PC-3 (cell line): ENCODE measurements around the gene ARHGEF16. TPM values are rescaled to one million over a fixed set of nuclear protein-coding genes. Genes with fewer than 3 reads are reported as not detected.

Experiments used
- ATAC-seq: fragments of 200-7000 bp; cut with Tn5 transposase; 2 replicates; pipeline ENCODE4 v1.9.1; 2020; ENCODE audit warnings: mild to moderate bottlenecking, moderate library complexity
- BruUV-seq: library from RNA; stranded (reverse); fragments of 400-500 nt; replicated peaks from 2 replicates; lab custom pipeline; 2021; lab: Mats Ljungman, UMichigan
- CTCF ChIA-PET: fragments of 300-600 bp; sonication (Branson Sonifier 250); formaldehyde crosslinking; loops from one replicate; lab custom pipeline; 2022; ENCODE audit warnings: antibody characterized with exemption; lab: Charles Lee
- POLR2A ChIA-PET: fragments of 300-600 bp; sonication (Branson Sonifier 250); formaldehyde crosslinking; loops from one replicate; lab custom pipeline; 2022; ENCODE audit warnings: antibody characterized with exemption; ENCODE audit not compliant: unreplicated experiment; lab: Charles Lee
- DNase-seq: peaks from one replicate; pipeline ENCODE4 v3.0.0-alpha.2; 2015
- H2AFZ ChIP-seq: fragments of 300-600 bp; sonication (generic); 2 replicates; pipeline ENCODE4 v1.6.0; 2016; ENCODE audit warnings: antibody characterized with exemption, low read length
- H3F3A ChIP-seq: fragments of 300-600 bp; sonication (generic); one replicate; pipeline ENCODE4 v1.6.0; 2017; ENCODE audit warnings: antibody characterized with exemption, low read length, control low read depth, mild to moderate bottlenecking; ENCODE audit not compliant: unreplicated experiment
- H3K27ac ChIP-seq: fragments of 300-600 bp; sonication (generic); 2 replicates; pipeline ENCODE4 v1.5.1; 2016; ENCODE audit warnings: mild to moderate bottlenecking, low read length
- H3K27me3 ChIP-seq: fragments of 300-600 bp; sonication (generic); 2 replicates; pipeline ENCODE4 v1.6.1; 2016; ENCODE audit warnings: low read length, mixed read lengths
- H3K36me3 ChIP-seq: fragments of 300-600 bp; sonication (generic); 2 replicates; pipeline ENCODE4 v1.6.1; 2016; ENCODE audit warnings: low read depth, mixed run types, low read length, mixed read lengths
- H3K4me1 ChIP-seq: fragments of 300-600 bp; sonication (generic); 2 replicates; pipeline ENCODE4 v1.5.1; 2016; ENCODE audit warnings: low read length; ENCODE audit not compliant: insufficient read depth
- H3K4me2 ChIP-seq: fragments of 300-600 bp; sonication (generic); 2 replicates; pipeline ENCODE4 v1.6.0; 2016; ENCODE audit warnings: low read length
- H3K4me3 ChIP-seq: fragments of 300-600 bp; sonication (generic); 2 replicates; pipeline ENCODE4 v1.5.1; 2016; ENCODE audit warnings: mild to moderate bottlenecking, low read length, mixed read lengths
- H3K79me2 ChIP-seq: fragments of 300-600 bp; sonication (generic); 2 replicates; pipeline ENCODE4 v1.6.1; 2017; ENCODE audit warnings: low read length, mixed read lengths
- H3K9ac ChIP-seq: fragments of 300-600 bp; sonication (generic); 2 replicates; pipeline ENCODE4 v1.6.0; 2016; ENCODE audit warnings: mild to moderate bottlenecking, low read length
- H3K9me2 ChIP-seq: fragments of 300-600 bp; sonication (generic); replicated peaks from 2 replicates; pipeline ENCODE4 v1.6.1; 2016; ENCODE audit warnings: mixed run types, low read length, mixed read lengths
- H3K9me3 ChIP-seq: fragments of 300-600 bp; sonication (generic); 2 replicates; pipeline ENCODE4 v1.6.1; 2016; ENCODE audit warnings: low read length, mixed read lengths
- H4K20me1 ChIP-seq: fragments of 300-600 bp; sonication (generic); 2 replicates; pipeline ENCODE4 v1.6.1; 2016; ENCODE audit warnings: low read length, mixed read lengths
- EZH2 ChIP-seq: fragments of 300-600 bp; sonication (generic); IDR thresholded peaks from one replicate; pipeline ENCODE4 v1.6.1; 2017; ENCODE audit warnings: antibody characterized with exemption, mild to moderate bottlenecking, low read length; ENCODE audit not compliant: unreplicated experiment
- EZH2phosphoT487 ChIP-seq: fragments of 300-600 bp; sonication (generic); IDR thresholded peaks from 2 replicates; pipeline ENCODE4 v1.6.1; 2018; ENCODE audit warnings: mild to moderate bottlenecking, antibody characterized with exemption, low read length, borderline replicate concordance
- intact Hi-C: fragments of 100-400 bp; cut with micrococcal nuclease; formaldehyde crosslinking; loops from 2 replicates; pipeline ENCODE4 v1.9.0; 2023
- total RNA-seq: library from RNA; depleted of rRNA; stranded (reverse); fragments of >200 nt; gene quantifications from 2 replicates; pipeline ENCODE4 v1.2.3, GENCODE V29; 2014
- TF ChIP-seq, protein P1 (sequence below): fragments of 300-600 bp; sonication (generic); conservative IDR thresholded peaks from 2 replicates; pipeline ENCODE4 v1.5.1; 2017; ENCODE audit warnings: antibody characterized with exemption, low read depth, mild to moderate bottlenecking, low read length

The ARHGEF16 gene
- total RNA-seq, 1 experiment from 2014 or later = 54.3 TPM

- Histone ChIP-seq H3K9me2 (no peaks in the 10 kb centered on the region), H3K27ac (no peak overlapping the region), H3K4me2 (peak overlapping the region; percentile 82), H3K9ac (no peak overlapping the region), H3K9me3 (no peaks in the 10 kb centered on the region), H3K27me3 (peaks cover 17% of the 10 kb centered on the region; the same call in 1 of the 2 replicates), H3K79me2 (peaks cover 12% of the 10 kb centered on the region), H4K20me1 (no peaks in the 10 kb centered on the region), H2AFZ (no peak overlapping the region), H3K4me1 (peaks cover 16% of the 10 kb centered on the region), H3K36me3 (no peaks in the 10 kb centered on the region), H3K4me3 (no peak overlapping the region), H3F3A (no peaks in the 10 kb centered on the region)
- peak; percentile 90 for DNase-seq
- intact Hi-C loops = loop anchor here (1.0 kb wide), 3 partner anchors 31 to 271 kb away; no protein-coding TSS in a partner anchor
- POLR2A ChIA-PET = no interaction called here
- peak; percentile 62 for ATAC-seq
- CTCF ChIA-PET = interaction anchor here (0.5 to 1.8 kb wide), 23 partner anchors 9 to 1138 kb away, joined by 3 to 31 read pairs (median 5); no protein-coding TSS in a partner anchor
- BruUV-seq = no TSS peak
- TF ChIP-seq EZH2phosphoT487 (no peak), EZH2 (no peak)
- TF ChIP-seq, protein P1, sequence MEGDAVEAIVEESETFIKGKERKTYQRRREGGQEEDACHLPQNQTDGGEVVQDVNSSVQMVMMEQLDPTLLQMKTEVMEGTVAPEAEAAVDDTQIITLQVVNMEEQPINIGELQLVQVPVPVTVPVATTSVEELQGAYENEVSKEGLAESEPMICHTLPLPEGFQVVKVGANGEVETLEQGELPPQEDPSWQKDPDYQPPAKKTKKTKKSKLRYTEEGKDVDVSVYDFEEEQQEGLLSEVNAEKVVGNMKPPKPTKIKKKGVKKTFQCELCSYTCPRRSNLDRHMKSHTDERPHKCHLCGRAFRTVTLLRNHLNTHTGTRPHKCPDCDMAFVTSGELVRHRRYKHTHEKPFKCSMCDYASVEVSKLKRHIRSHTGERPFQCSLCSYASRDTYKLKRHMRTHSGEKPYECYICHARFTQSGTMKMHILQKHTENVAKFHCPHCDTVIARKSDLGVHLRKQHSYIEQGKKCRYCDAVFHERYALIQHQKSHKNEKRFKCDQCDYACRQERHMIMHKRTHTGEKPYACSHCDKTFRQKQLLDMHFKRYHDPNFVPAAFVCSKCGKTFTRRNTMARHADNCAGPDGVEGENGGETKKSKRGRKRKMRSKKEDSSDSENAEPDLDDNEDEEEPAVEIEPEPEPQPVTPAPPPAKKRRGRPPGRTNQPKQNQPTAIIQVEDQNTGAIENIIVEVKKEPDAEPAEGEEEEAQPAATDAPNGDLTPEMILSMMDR = peak; percentile 97
These were observed 1.2 kb upstream of the ARHGEF16 start for GRCh38 chr1:3453203-3453761.

- BruUV-seq = TSS peak; percentile 36
- peak; percentile 43 for DNase-seq
- Histone ChIP-seq H3F3A (no peaks in the 10 kb centered on the region), H3K27ac (0 out of 2 replicates have a peak overlapping the region, but pooled peaks have one; percentile 10), H2AFZ (peak overlapping the region; percentile 84), H3K9me2 (no peaks in the 10 kb centered on the region), H3K4me2 (peak overlapping the region; percentile 92), H3K9me3 (no peaks in the 10 kb centered on the region), H3K27me3 (peaks cover 7% of the 10 kb centered on the region; the same call in 1 of the 2 replicates), H3K4me1 (peaks cover 24% of the 10 kb centered on the region), H3K4me3 (peak overlapping the region; percentile 84), H3K36me3 (no peaks in the 10 kb centered on the region), H4K20me1 (no peaks in the 10 kb centered on the region), H3K79me2 (peaks cover 12% of the 10 kb centered on the region), H3K9ac (peak overlapping the region; percentile 71)
- POLR2A ChIA-PET = no interaction called here
- TF ChIP-seq, protein P1 = no peak
- no peak for TF ChIP-seq EZH2phosphoT487
- no peak for TF ChIP-seq EZH2
- intact Hi-C loops = no loop called here
- peak; percentile 5 for ATAC-seq
- CTCF ChIA-PET = interaction anchor here (0.5 kb wide), 1 partner anchor 445 kb away, joined by 5 read pairs; no protein-coding TSS in a partner anchor
These were observed 550 bp downstream of the ARHGEF16 start for GRCh38 chr1:3454811-3455618.
